ENCODE measurements around the gene CST5.
"Not testable (repeated sequence)": the region's sequence is repeated elsewhere in the genome, so short reads cannot be mapped to it uniquely, and the experiment has no call there.

CST5 gene

GRCh38 chr20:23887856-23888255, 8.3 kb upstream of the CST5 start:
- no peak for DNase-seq

DNA sequence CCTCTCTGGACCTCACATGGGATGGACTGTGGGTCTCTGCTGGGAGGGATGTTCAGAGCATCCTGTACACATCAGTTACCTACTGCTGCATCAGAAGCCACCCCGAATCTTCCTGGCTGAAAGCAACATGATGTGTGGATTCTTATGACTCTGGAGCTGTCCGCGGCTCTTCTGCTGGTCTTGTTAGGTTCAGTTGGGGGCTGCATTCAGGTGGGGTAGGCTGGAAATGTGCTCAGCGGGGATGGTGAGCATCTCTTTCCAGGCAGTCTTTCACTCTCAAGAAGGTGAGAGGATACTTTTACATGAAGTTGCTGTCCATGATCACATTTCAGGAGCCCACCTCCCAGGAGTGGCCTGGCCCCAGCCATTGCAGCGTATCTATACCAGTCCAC, 5.2 kb upstream of the CST5 start:
- DNase-seq: no peak

GRCh38 chr20:23884136-23884770, 4.7 kb upstream of the CST5 start:
- no peak for DNase-seq

DNA sequence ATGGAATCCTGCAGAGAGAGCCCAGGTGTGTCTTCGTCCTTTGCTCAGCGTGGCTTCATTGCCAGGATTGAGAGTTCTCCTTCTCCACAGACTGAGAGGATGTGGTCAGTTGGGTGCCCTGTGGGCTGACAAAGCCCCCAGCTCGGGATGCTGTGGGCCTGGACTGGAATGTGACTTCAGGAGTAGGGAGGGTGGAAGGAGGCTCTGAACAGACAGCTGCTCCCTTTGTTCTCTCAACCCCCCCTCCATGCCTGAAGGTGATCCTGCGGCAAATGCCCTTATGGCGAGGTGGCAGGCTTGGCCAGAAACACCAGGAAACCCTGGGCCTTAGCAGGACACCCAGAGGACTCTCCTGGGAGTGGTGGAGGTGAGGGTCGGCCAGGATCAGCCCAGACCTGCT, 1.8 kb upstream of the CST5 start:
- no peak for DNase-seq

GRCh38 chr20:23880417-23880816, 869 bp upstream of the CST5 start:
- DNase-seq: no peak

DNA sequence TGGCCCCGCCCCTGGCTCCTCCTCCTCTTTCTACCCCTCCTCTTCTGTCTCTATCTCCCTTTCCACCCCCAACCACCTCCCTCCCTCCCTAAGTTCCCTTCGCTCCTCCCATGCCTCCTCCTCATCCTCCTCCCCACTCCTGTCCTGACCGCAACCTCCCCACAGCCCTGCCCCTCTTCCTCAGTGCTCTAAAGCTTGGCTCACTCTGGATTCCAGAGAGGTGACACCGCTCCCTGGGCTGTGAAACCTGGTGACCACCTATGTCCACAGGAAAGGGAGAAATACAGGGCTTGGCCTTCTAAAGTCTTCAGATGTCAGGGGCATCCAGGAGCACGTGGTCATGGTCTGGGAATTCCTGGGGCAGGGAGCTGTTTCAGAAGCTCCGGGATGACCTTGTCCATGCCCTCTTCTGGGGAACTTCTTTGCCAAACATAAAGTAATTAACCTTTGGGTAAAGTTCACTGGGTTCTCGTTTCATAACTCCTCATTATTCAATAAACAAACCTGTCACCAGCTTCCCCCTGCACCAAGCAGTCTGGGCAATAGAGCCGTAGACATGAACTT, 345 bp upstream of the CST5 start:
- DNase-seq: no peak

DNA sequence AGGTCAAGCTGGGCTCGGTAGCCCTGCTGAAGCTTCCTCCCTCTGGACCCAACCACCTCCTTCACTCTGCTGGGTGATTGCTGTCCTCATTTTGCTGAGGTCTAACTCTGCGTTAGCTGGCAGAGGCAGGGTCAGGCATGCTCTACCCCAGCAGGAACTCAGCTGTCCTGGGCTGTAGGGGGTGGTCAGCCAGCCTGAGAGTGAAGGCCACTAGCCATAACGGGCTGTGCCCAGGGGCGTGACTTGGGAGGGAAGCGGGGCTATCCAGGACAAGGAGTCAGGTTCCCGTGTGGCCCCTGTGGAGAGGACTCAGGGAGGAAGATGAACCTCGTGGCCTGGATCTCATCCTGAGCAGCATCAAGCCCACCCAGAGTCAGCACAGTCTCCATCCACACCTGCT, 761 bp downstream of the CST5 start:
- no peak for DNase-seq

GRCh38 chr20:23878016-23878542, 1.5 kb downstream of the CST5 start:
- DNase-seq: not testable (repeated sequence)

GRCh38 chr20:23877524-23877923, 2.0 kb downstream of the CST5 start:
- no peak for DNase-seq

GRCh38 chr20:23875606-23876237, 3.8 kb downstream of the CST5 start:
- DNase-seq: no peak

DNA sequence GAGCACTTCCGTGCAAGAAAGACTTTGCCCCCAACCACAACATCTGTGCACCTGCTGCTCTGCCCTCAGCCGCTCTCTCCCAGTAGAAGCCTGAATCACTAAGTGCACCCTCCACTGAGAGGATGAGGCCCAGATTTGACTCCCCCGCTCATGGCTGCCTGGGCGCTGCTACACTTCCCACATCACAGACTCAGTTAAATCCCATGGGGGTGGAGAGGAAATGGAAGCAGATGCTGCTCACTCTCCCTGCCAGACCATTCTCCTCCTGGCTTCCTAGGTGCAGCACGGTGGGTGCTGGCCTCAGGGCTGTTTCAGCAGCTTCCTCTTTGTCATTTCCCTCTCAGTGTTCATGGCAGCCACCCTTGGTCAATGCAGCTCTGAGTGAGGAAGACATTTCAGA, 4.8 kb downstream of the CST5 start:
- DNase-seq: peak in 1 of 2 donors; percentile 22

- no peak for DNase-seq
Measured at GRCh38 chr20:23873370-23874015, 6.1 kb downstream of the CST5 start.

DNA sequence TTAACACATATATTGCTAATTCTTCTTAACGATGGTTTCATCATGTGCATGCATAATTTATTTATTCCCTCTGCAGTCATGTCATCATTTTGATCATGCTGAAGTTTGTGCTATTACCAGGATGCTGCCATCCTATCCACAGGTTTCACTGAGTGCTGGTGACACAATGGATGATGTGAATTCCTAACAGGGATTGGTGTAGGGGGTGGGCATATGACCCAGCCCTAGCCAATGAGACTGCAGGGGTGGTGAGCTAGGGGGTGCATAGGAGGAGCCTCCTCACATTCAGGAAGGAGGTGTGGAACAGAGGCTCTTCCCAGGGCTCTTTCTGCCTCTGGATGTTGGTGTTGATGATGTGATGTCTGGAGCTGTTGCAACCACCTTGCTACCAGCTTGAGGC, 7.5 kb downstream of the CST5 start:
- no peak for DNase-seq

- DNase-seq: no peak
Measured at GRCh38 chr20:23870461-23870860, 9.1 kb downstream of the CST5 start.

DNA sequence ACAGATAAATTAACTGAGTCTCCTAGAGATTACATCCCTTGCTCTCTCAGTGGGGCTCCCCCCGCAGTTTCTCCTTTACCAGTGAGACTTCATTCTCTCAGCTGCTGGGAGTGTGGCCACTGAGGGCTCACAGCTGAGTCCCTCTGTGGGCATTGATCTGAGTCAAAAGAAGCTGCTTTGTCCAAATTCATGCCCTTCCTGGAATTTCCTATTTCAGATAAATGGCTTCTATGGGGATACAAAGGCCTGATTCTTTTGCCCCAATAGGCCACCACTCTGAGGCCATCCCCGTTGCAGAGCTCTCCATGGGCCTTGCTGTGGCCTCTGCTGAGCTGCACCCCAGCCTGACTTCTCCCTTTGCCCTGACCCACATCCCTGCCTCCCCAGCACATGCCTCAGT, 10.0 kb downstream of the CST5 start:
- peak; percentile 3 to 20 for DNase-seq

DNA sequence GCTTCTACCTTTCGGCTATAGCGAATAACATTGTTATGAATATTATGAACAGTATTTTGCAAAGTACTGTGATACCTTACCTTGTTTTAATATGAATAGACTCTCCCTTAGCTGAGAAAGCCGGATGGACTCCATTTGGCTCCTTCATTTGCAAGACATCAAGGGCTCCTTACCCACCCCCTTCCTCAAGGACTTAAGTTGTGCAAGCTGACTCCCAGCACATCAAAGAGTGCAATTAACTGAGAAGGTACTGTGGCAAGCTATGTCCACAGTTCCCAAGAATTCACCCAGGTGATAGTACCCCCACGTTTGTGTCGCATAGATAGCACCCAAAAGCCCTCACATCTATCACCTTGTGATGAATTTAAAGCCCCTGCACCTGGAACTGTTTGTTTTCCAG, 11.2 kb downstream of the CST5 start:
- DNase-seq: no peak

GRCh38 chr20:23867152-23867776, 12.3 kb downstream of the CST5 start:
- no peak for DNase-seq

DNA sequence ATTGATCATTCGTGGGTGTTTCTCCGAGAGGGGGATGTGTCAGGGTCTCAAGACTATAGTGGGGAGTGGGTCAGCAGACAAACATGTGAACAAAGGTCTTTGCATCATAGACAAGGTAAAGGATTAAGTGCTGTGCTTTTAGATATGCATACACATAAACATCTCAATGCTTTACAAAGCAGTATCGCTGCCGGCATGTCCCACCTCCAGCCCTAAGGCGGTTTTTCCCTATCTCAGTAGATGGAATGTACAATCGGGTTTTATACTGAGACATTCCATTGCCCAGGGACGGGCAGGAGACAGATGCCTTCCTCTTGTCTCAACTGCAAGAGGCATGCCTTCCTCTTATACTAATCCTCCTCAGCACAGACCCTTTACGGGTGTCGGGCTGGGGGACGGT, 18.8 kb downstream of the CST5 start:
- not testable (repeated sequence) for DNase-seq

DNA sequence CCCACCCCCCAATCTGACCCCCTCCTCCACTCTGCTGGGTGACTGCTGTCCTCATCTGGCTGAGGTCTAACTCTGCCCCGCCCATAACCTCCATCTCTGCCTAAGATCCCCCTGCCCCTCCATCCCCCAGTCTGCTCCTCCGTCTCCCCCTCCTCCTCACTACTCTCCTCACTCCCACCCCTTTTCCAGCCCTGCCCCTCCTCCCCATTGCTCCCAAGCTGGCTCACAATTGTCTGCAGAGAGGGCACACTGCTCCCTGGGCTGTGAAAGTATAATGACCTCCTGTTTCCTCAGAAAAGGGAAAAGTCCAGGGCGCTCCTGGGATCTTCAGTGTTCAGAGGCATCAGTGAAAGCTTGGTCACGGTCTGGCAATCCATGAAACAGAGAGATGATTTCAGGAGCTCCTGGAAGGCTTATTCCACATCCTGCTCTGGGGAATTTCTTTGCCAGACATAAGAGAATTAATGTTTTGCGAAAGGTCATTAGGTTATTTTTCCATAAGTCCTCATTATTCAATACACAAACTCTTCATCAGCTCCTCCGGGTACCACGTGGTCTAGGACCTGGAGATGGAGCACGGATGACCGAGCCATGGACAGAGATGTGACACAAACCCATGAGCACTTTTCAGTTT, 21.5 kb downstream of the CST5 start:
- no peak for DNase-seq

DNA sequence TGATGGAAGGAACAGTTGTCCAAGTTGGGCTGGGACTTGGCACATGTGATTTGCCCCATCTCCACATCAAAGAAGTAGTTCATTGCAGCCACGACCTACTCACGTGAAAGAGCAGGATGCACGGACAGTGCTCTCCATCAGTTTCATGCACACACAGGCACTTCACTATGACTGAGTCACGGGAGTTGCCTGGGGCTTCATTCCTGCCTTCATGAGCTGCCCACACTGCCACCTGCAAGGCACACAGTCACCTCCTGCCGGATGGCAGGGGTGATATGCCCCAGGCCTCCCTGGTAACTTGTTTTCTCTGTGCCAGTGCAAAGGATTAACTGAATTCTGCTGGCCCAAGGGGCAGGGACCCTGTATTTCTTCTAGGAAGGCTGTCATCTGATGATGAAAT, 22.8 kb downstream of the CST5 start:
- no peak for DNase-seq

- DNase-seq: no peak
Measured at GRCh38 chr20:23856226-23856625, 23.3 kb downstream of the CST5 start.

GRCh38 chr20:23841693-23842092, 37.9 kb downstream of the CST5 start:
- no peak for DNase-seq

- DNase-seq: no peak
Measured at GRCh38 chr20:23835716-23836115, 43.8 kb downstream of the CST5 start.
